Measurements from ENCODE around the gene CREM. TPM values are rescaled to one million over a fixed set of nuclear protein-coding genes. Genes with fewer than 3 reads are reported as not detected.

CREM gene
- total RNA-seq (2022; extraction: Qiagen RNA extraction; ENCODE audit: low read depth): 29.1 to 50.0 TPM (median 34.2 TPM) in 5 replicates

DNA sequence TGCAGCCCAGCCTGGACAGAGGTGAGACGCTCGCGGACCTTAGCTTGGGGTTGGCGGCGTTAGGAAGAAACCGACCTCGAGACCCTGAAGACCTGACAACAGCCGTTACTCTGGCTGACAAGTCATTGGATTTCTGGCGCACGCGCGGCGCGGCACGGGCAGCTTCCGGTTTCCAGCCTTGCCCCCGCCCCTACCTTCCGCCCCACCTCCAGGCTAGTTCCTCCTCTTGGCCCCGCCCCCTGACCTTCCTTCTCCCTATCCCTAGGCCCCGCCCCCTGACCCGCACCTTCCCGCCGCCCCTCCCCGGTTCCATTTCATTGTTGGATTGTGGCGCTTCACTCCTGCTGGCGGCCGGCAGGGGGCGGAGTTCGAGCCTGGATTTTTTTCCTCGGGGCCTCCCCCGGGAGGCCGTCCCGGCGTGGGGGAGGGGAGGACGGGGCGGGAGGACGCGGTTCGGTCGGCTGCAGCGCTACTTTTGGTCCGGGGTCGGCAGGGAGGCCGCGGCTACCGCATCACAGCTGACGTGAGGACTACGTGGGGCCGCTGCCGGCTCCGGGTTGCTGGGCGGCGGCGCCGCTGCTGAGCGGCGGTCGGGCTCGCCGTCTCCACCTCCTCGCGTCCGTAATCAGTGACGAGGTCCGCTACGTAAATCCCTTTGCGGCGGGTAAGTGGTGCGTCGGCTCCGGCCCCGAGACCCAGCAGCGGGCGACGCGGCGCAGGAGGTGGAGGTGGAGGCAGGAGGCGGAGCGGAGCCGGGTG is at the start of gene CREM:
CREM (plus strand) TSS at position 317 of the 759 bp plus-strand sequence. CDS start 10,990 bp downstream, outside the sequence.

DNA sequence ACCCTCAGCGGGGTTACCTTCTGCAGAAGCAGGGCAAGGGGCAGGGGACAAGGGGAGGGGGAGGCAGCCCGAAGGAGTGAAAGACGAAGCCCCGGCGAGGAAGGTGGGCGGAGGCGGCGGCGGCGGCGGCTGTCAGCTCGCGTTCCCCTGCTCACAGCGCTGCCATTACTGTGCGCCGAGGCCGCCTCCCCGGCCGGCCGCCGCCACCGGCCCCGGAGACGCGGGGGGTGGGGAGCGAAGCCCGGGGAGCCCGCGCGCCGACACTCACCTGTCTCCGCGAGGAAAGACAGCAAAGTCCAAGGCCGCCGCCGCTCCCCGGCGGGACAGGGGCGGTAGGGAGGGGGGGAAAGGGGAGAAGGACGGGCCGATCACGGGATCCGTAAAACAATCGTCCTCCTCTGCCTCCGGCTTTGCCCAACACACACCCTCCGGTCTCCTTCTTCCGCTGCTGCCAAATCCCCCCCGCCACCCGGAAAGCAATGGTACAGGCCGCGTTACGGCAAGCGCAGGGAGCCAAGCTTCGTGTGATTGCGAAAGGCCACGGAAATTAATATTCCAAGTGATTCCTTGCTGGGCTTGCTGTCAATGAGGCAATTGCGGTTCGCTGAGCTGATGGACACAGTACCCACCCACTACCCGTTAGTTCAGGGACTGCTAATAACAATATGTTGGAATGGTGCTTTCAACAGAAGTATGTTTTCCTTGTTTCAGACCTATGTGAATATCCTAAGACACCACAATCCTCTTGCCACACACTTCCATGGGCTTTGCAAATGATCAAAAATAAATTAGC is 36.3 kb upstream of the CREM start, which contains the start of gene CUL2:
CUL2 (minus strand) TSS at position 180 of the 793 bp plus-strand sequence. CDS start 19,024 bp downstream, outside the sequence.

Other genes with a start within 250 kb of the CREM start
- gene CUL2, start 36.5 kb upstream of the CREM start, total RNA-seq (2022; extraction: Qiagen RNA extraction; ENCODE audit: low read depth): 19.7 to 25.0 TPM (median 23.4 TPM) in 5 replicates
- 41.2 to 53.3 TPM (median 44.0 TPM) in 5 replicates for gene CCNY, start 209.7 kb downstream of the CREM start, total RNA-seq (2022; extraction: Qiagen RNA extraction; ENCODE audit: low read depth)